Measurements from ENCODE around the gene TAB3. TPM values are rescaled to one million over a fixed set of nuclear protein-coding genes. Genes with fewer than 3 reads are reported as not detected.

TAB3 gene
- total RNA-seq, 1 donor from 2014 or later, result 20.0 TPM

- no peaks in the 10 kb centered on the region for H3K9me3 ChIP-seq (ENCODE audit: low read depth)
- DNase-seq (ENCODE audit: low spot score), result no peak
- no peak overlapping the region for H2AFZ ChIP-seq (replicated peaks)
- Mint-ChIP-seq H3K4me1 (no peaks in the 10 kb centered on the region), H3K27ac (no peak overlapping the region), H3K9me3 (peaks cover 3% of the 10 kb centered on the region), H3K4me3 (no peak overlapping the region), H3K36me3 (no peaks in the 10 kb centered on the region), H3K27me3 (ENCODE audit: insufficient read depth, low read depth) (no peaks in the 10 kb centered on the region)
- no peak overlapping the region for H3K9ac ChIP-seq
- H4K20me1 ChIP-seq (ENCODE audit: low read depth), result no peaks in the 10 kb centered on the region
- H3K4me3 ChIP-seq, result no peak overlapping the region
- H3K4me2 ChIP-seq, result no peak overlapping the region
- TF ChIP-seq EZH2phosphoT487 (IDR thresholded peaks at IDR 0.05) (no peak), EZH2 (IDR thresholded peaks at IDR 0.05) (no peak), CTCF (IDR thresholded peaks at IDR 0.05) (no peak)
- H3K27ac ChIP-seq, result no peak overlapping the region
- no peaks in the 10 kb centered on the region for H3K36me3 ChIP-seq
- H3K27me3 ChIP-seq, result no peaks in the 10 kb centered on the region
- no peaks in the 10 kb centered on the region for H3F3A ChIP-seq (ENCODE audit: low read depth)
- H3K79me2 ChIP-seq (ENCODE audit: low read depth), result no peaks in the 10 kb centered on the region
- H3K4me1 ChIP-seq, result no peaks in the 10 kb centered on the region
Observed at GRCh38 chrX:30806187-30806728, 82.8 kb downstream of the TAB3 start.

- Histone ChIP-seq H3K9ac (no peak overlapping the region), H3K27me3 (no peaks in the 10 kb centered on the region), H3K79me2 (ENCODE audit: low read depth) (no peaks in the 10 kb centered on the region), H3K9me3 (ENCODE audit: low read depth) (no peaks in the 10 kb centered on the region), H3K4me2 (no peak overlapping the region), H3K4me1 (no peaks in the 10 kb centered on the region), H2AFZ (replicated peaks) (no peak overlapping the region), H3K36me3 (no peaks in the 10 kb centered on the region), H3F3A (ENCODE audit: low read depth) (no peaks in the 10 kb centered on the region), H3K4me3 (no peak overlapping the region), H3K27ac (no peak overlapping the region), H4K20me1 (ENCODE audit: low read depth) (no peaks in the 10 kb centered on the region)
- peaks cover 3% of the 10 kb centered on the region for H3K9me3 Mint-ChIP-seq
- H3K4me1 Mint-ChIP-seq, result no peaks in the 10 kb centered on the region
- H3K4me3 Mint-ChIP-seq, result no peak overlapping the region
- no peak overlapping the region for H3K27ac Mint-ChIP-seq
- no peak for TF ChIP-seq EZH2phosphoT487 (IDR thresholded peaks at IDR 0.05)
- TF ChIP-seq CTCF (IDR thresholded peaks at IDR 0.05), result no peak
- TF ChIP-seq EZH2 (IDR thresholded peaks at IDR 0.05), result no peak
- H3K36me3 Mint-ChIP-seq, result no peaks in the 10 kb centered on the region
- DNase-seq (ENCODE audit: low spot score), result no peak
- no peaks in the 10 kb centered on the region for H3K27me3 Mint-ChIP-seq (ENCODE audit: insufficient read depth, low read depth)
Observed at GRCh38 chrX:30804462-30804861, 84.6 kb downstream of the TAB3 start.

- Mint-ChIP-seq H3K27me3 (ENCODE audit: insufficient read depth, low read depth) (no peaks in the 10 kb centered on the region), H3K4me1 (no peaks in the 10 kb centered on the region), H3K36me3 (no peaks in the 10 kb centered on the region), H3K9me3 (no peaks in the 10 kb centered on the region), H3K4me3 (no peak overlapping the region), H3K27ac (no peak overlapping the region)
- TF ChIP-seq EZH2phosphoT487 (IDR thresholded peaks at IDR 0.05), result no peak
- TF ChIP-seq EZH2 (IDR thresholded peaks at IDR 0.05), result no peak
- TF ChIP-seq CTCF (IDR thresholded peaks at IDR 0.05), result no peak
- no peak overlapping the region for H2AFZ ChIP-seq (replicated peaks)
- H3F3A ChIP-seq (ENCODE audit: low read depth), result no peaks in the 10 kb centered on the region
- H3K36me3 ChIP-seq, result no peaks in the 10 kb centered on the region
- no peak for DNase-seq (ENCODE audit: low spot score)
- no peaks in the 10 kb centered on the region for H4K20me1 ChIP-seq (ENCODE audit: low read depth)
- H3K9ac ChIP-seq, result no peak overlapping the region
- no peak overlapping the region for H3K4me3 ChIP-seq
- H3K4me2 ChIP-seq, result no peak overlapping the region
- H3K4me1 ChIP-seq, result no peaks in the 10 kb centered on the region
- H3K9me3 ChIP-seq (ENCODE audit: low read depth), result no peaks in the 10 kb centered on the region
- H3K79me2 ChIP-seq (ENCODE audit: low read depth), result no peaks in the 10 kb centered on the region
- no peaks in the 10 kb centered on the region for H3K27me3 ChIP-seq
- no peak overlapping the region for H3K27ac ChIP-seq
Observed at GRCh38 chrX:30800901-30801300, 88.2 kb downstream of the TAB3 start.
